GM12878 (cell line): Measurements from ENCODE around the gene PARN. TPM values are rescaled to one million over a fixed set of nuclear protein-coding genes. Genes with fewer than 3 reads are reported as not detected.

Experiments
- ATAC-seq: fragments of 200-7000 bp; cut with Tn5 transposase; 3 replicates; pipeline ENCODE4 v1.9.1; 2020; ENCODE audit warnings: mild to moderate bottlenecking, moderate library complexity
- BruUV-seq: library from RNA; stranded (reverse); fragments of 400-500 nt; replicated peaks from 2 replicates; lab custom pipeline; 2021; lab: Mats Ljungman, UMichigan
- CTCF ChIA-PET: fragments of 300-600 bp; sonication (Branson Sonifier 250); formaldehyde crosslinking; extraction: SDS; loops from one replicate; lab custom pipeline; 2021; ENCODE audit warnings: inconsistent platforms; lab: Yijun Ruan, JAX
- POLR2A ChIA-PET: fragments of 350-600 bp; formaldehyde crosslinking; extraction: SDS; loops from one replicate; lab custom pipeline; 2021; ENCODE audit warnings: inconsistent platforms; lab: Charles Lee
- RAD21 ChIA-PET: fragments of 300-600 bp; sonication (Branson Sonifier 250); formaldehyde crosslinking; loops from one replicate; lab custom pipeline; 2023; ENCODE audit warnings: antibody characterized with exemption; ENCODE audit not compliant: unreplicated experiment; lab: Charles Lee
- SMC1A ChIA-PET: fragments of 300-600 bp; sonication (Branson Sonifier 250); formaldehyde crosslinking; loops from one replicate; lab custom pipeline; 2023; ENCODE audit not compliant: unreplicated experiment, uncharacterized antibody; lab: Charles Lee
- DNase-seq: peaks from one replicate; pipeline ENCODE4 v3.0.0-alpha.2; 2011; ENCODE audit warnings: low read depth, low spot score
- FAIRE-seq: peaks from 3 replicates; lab custom pipeline; 2011; peaks lifted over from hg19 to GRCh38; lab: Jason Lieb, UNC
- H2AFZ ChIP-seq: 2 replicates; pipeline ENCODE4 v1.6.0; 2011; ENCODE audit warnings: low read depth, low read length, control low read depth; ENCODE audit not compliant: control insufficient read depth
- H3K27ac ChIP-seq: 2 replicates; pipeline ENCODE4 v1.5.1; 2011; ENCODE audit warnings: control low read depth; ENCODE audit not compliant: control insufficient read depth, insufficient read depth
- H3K27me3 ChIP-seq, 2 experiments: replicated peaks in 1 of 2; 2 replicates each; pipeline versions ENCODE4 v1.6.0 to v1.6.1; 2011; ENCODE audit warnings: low read length in 1 of 2; ENCODE audit not compliant: control insufficient read depth in 2 of 2, insufficient read depth in 2 of 2
- H3K36me3 ChIP-seq, 2 experiments: 2 replicates each; pipeline ENCODE4 v1.5.1; 2011; ENCODE audit warnings: low read length in 1 of 2; ENCODE audit not compliant: control insufficient read depth in 2 of 2, insufficient read depth in 2 of 2
- H3K4me1 ChIP-seq: 2 replicates; pipeline ENCODE4 v1.6.1; 2011; ENCODE audit warnings: mild to moderate bottlenecking, low read length, moderate library complexity, mixed read lengths; ENCODE audit not compliant: control insufficient read depth, insufficient read depth
- H3K4me2 ChIP-seq: 2 replicates; pipeline ENCODE4 v1.6.0; 2011; ENCODE audit warnings: control low read depth; ENCODE audit not compliant: control insufficient read depth, insufficient read depth
- H3K4me3 ChIP-seq: fragments of 200-600 bp; sonication (generic); 2 replicates; pipeline ENCODE4 v1.5.1; 2016
- H3K79me2 ChIP-seq: 2 replicates; pipeline ENCODE4 v1.6.0; 2011; ENCODE audit warnings: low read length; ENCODE audit not compliant: control insufficient read depth, insufficient read depth
- H3K9ac ChIP-seq: 2 replicates; pipeline ENCODE4 v1.8.0; 2011; ENCODE audit warnings: low read length, control low read depth, mixed read lengths; ENCODE audit not compliant: control insufficient read depth, insufficient read depth
- H3K9me3 ChIP-seq: replicated peaks from 3 replicates; pipeline ENCODE4 v1.5.1; 2011; ENCODE audit warnings: mild to moderate bottlenecking, low read length; ENCODE audit not compliant: control insufficient read depth, insufficient read depth
- H4K20me1 ChIP-seq: 2 replicates; pipeline ENCODE4 v1.6.0; 2011; ENCODE audit not compliant: control insufficient read depth, insufficient read depth
- ATF7 ChIP-seq: fragments of 450-650 bp; IDR thresholded peaks from 2 replicates; pipeline ENCODE4 v1.6.1; 2016; ENCODE audit warnings: low read depth, mild to moderate bottlenecking
- BHLHE40 ChIP-seq, 2 experiments: fragments of 450-650 bp in 1 of 2; IDR thresholded peaks; 2 replicates each; pipeline ENCODE4 v1.6.1; 2011 to 2017; ENCODE audit warnings: low read depth in 2 of 2, borderline replicate concordance in 1 of 2, improper control_type of control experiment in 1 of 2, low read length in 1 of 2, mild to moderate bottlenecking in 1 of 2
- CREM ChIP-seq: IDR thresholded peaks from 2 replicates; pipeline ENCODE4 v1.6.1; 2014; ENCODE audit warnings: antibody characterized with exemption, low read depth
- EED ChIP-seq: sonication (generic); IDR thresholded peaks from 2 replicates; pipeline ENCODE4 v1.6.1; 2016; ENCODE audit warnings: antibody characterized with exemption, low read depth
- FOXK2 ChIP-seq: fragments of 450-650 bp; IDR thresholded peaks from 2 replicates; pipeline ENCODE4 v1.6.1; 2017; ENCODE audit warnings: mild to moderate bottlenecking, moderate library complexity
- GABPA ChIP-seq: IDR thresholded peaks from 2 replicates; pipeline ENCODE4 v1.6.1; 2014; ENCODE audit warnings: antibody characterized with exemption, low read depth, mild to moderate bottlenecking, inconsistent platforms
- IKZF1 ChIP-seq: fragments of 450-650 bp; conservative IDR thresholded peaks from 2 replicates; pipeline ENCODE4 v1.6.1; 2017; ENCODE audit warnings: antibody characterized with exemption, mild to moderate bottlenecking
- IKZF2 ChIP-seq, 2 experiments: fragments of 450-650 bp; IDR thresholded peaks; 2 replicates each; pipeline ENCODE4 v1.6.1; 2017; ENCODE audit warnings: mild to moderate bottlenecking in 2 of 2, moderate library complexity in 2 of 2
- JUND ChIP-seq: IDR thresholded peaks from 2 replicates; pipeline ENCODE4 v1.6.1; 2012; ENCODE audit warnings: low read depth, mild to moderate bottlenecking, low read length, improper control_type of control experiment, moderate library complexity
- MEF2A ChIP-seq: IDR thresholded peaks from 2 replicates; pipeline ENCODE4 v1.6.1; 2011; ENCODE audit warnings: low read depth, mild to moderate bottlenecking, low read length, moderate library complexity; ENCODE audit not compliant: insufficient read depth
- MEF2B ChIP-seq: fragments of 450-650 bp; IDR thresholded peaks from 2 replicates; pipeline ENCODE4 v1.6.1; 2018; ENCODE audit warnings: mild to moderate bottlenecking, moderate library complexity; ENCODE audit not compliant: partially characterized antibody, poor library complexity, severe bottlenecking
- MTA3 ChIP-seq: IDR thresholded peaks from 2 replicates; pipeline ENCODE4 v1.6.1; 2012; ENCODE audit warnings: low read length, inconsistent platforms, borderline replicate concordance
- NBN ChIP-seq: fragments of 450-650 bp; IDR thresholded peaks from 2 replicates; pipeline ENCODE4 v1.6.1; 2016
- NFIC ChIP-seq: IDR thresholded peaks from 2 replicates; pipeline ENCODE4 v1.6.1; 2012; ENCODE audit warnings: low read depth, mild to moderate bottlenecking, inconsistent platforms, low read length, moderate library complexity
- NFYB ChIP-seq: IDR thresholded peaks from 2 replicates; pipeline ENCODE4 v1.6.1; 2011; ENCODE audit warnings: low read depth, mild to moderate bottlenecking, low read length, improper control_type of control experiment, moderate library complexity; ENCODE audit not compliant: insufficient read depth
- PML ChIP-seq: IDR thresholded peaks from 2 replicates; pipeline ENCODE4 v1.6.1; 2012; ENCODE audit warnings: low read length, inconsistent platforms
- SMARCA5 ChIP-seq: fragments of 450-650 bp; IDR thresholded peaks from 2 replicates; pipeline ENCODE4 v1.6.1; 2017; ENCODE audit warnings: mild to moderate bottlenecking
- SPI1 ChIP-seq: IDR thresholded peaks from 2 replicates; pipeline ENCODE4 v1.6.1; 2011; ENCODE audit warnings: low read depth, mild to moderate bottlenecking, low read length, moderate library complexity, borderline replicate concordance; ENCODE audit not compliant: insufficient read depth
- TCF7 ChIP-seq: IDR thresholded peaks from 2 replicates; pipeline ENCODE4 v1.6.1; 2014; ENCODE audit warnings: antibody characterized with exemption, borderline replicate concordance
- YBX1 ChIP-seq: fragments of 450-650 bp; IDR thresholded peaks from 2 replicates; pipeline ENCODE4 v1.6.1; 2016; ENCODE audit warnings: antibody characterized with exemption
- ZNF217 ChIP-seq: fragments of 450-650 bp; IDR thresholded peaks from 2 replicates; pipeline ENCODE4 v1.6.1; 2017; ENCODE audit warnings: antibody characterized with exemption, mild to moderate bottlenecking
- ZNF274 ChIP-seq: IDR thresholded peaks from one replicate; pipeline ENCODE4 v1.8.0; 2011; ENCODE audit not compliant: insufficient read length, insufficient read depth
- ZNF384 ChIP-seq: IDR thresholded peaks from 2 replicates; pipeline ENCODE4 v1.6.1; 2012; ENCODE audit warnings: low read depth, mild to moderate bottlenecking, low read length, improper control_type of control experiment, borderline replicate concordance
- ZNF622 ChIP-seq: fragments of 450-650 bp; IDR thresholded peaks from 2 replicates; pipeline ENCODE4 v1.6.1; 2017; ENCODE audit warnings: mild to moderate bottlenecking, inconsistent platforms
- WGBS: methylation state at CpG from one replicate; pipeline ENCODE4 v1.1.6; 2016; ENCODE audit warnings: low lambda C conversion rate; ENCODE audit not compliant: insufficient replicate concordance, insufficient coverage; ENCODE audit errors: missing lambda C conversion rate; 5-methylcytosine and 5-hydroxymethylcytosine counted together
- in situ Hi-C: fragments of 300-500 bp; cut with MboI; formaldehyde crosslinking; loops from 9 replicates; pipeline ENCODE4 v1.14.3; 2018; ENCODE audit warnings: mixed read lengths
- intact Hi-C: fragments of 100-400 bp; cut with micrococcal nuclease; formaldehyde crosslinking; loops from one replicate; pipeline ENCODE4 v1.14.2; 2022; ENCODE audit not compliant: unreplicated experiment
- polyA plus RNA-seq, 11 experiments: library from polyadenylated mRNA; depleted of rRNA in 4 of 11; unstranded in 6 of 11; stranded (reverse) in 5 of 11; fragments of >200 nt; fragmentation: Nextera tagmentation in 4 of 11; fragmentation: Illumina TruSeq in 1 of 11; extraction: Ambion mirVana in 4 of 11; extraction: Trizol in 1 of 11; gene quantifications; 1 replicate in 1 of 11; 2 replicates in 10 of 11; pipeline versions ENCODE4 v1.2.1 to v1.2.3, GENCODE V29; 2011 to 2016; ENCODE audit warnings: inconsistent platforms in 2 of 11, missing spikeins in 2 of 11, low read depth in 1 of 11
- total RNA-seq, 4 experiments: library from RNA; depleted of rRNA in 3 of 4; stranded (reverse); fragments of >200 nt in 3 of 4; fragmentation: Illumina TruSeq in 1 of 4; extraction: Trizol in 1 of 4; gene quantifications; 2 replicates each; pipeline versions ENCODE4 v1.2.1 to v1.2.3, GENCODE V29; 2013 to 2021
- TF ChIP-seq, protein P1 (sequence below): IDR thresholded peaks from 2 replicates; pipeline ENCODE4 v1.6.1; 2012; ENCODE audit warnings: low read length, inconsistent platforms

Gene PARN
- total and polyA plus RNA-seq, 10 of the 15 experiments (the other 5 are each of a cell fraction or from before 2014, with no cell fraction given), result 15.6 to 77.3 (median 47.7) TPM

DNA sequence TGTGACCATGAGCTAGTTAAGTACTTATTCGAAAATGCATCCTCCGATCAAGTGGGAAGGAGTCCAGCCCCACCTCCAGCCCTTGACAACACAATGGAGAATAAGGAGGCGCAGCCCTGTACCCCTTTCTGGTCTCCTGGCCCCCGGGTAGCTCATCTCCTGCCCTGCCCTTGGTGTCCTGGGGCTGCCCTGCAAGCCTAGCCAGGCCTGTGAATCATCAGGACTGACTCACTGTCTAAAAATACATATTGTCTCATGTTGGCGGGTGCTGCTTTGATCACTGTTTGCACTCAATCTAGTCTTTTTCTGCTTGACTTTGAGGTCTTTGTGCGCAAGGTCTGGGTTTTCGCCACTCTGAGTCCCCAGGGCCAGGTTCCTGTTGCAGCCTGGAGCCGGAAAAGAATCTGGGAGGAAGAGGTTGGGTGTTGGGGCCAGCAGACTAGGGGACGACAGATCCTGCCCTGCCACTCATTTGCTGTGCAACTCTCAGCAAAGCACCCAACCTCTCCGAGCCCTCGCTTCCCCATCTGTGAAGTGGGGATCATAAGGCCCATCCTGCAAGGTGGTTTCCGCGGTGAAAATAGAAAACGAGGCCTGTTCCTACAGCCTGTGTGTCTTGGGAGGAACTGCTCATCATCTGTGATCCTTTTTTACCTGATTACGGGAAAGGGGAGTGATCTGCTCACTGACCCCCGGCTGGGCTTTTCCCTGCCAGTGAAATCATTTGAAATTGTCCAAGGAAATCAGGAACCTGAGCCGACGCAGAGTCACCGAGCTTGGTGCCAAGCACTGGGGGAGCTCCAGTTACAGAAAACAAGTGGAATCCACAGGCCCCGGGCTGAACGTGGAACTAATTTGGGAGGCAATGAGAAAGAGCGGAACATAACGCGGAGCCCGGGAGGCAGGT, 230.4 kb downstream of the PARN start:
- intact Hi-C loops, result loop anchor here (1.0 kb wide), 1 partner anchor 44 kb away; no protein-coding TSS in a partner anchor
- peaks cover 15% of the 10 kb centered on the region for H3K4me1 ChIP-seq
- RAD21 ChIA-PET, result interaction anchor here (1.3 to 1.6 kb wide), 3 partner anchors 45 to 93 kb away, joined by 3 to 5 read pairs (median 4); no protein-coding TSS in a partner anchor
- no peak overlapping the region for H3K4me3 ChIP-seq
- WGBS, result 27% methylated on average over 24 of the region's 25 CpGs
- H3K9me3 ChIP-seq, result no peaks in the 10 kb centered on the region
- no peak overlapping the region; the same call in 1 of the 2 replicates for H3K9ac ChIP-seq
- peak overlapping the region; percentile 68 for H3K4me2 ChIP-seq
- peak overlapping the region; percentile 54 for H3K27ac ChIP-seq
- FAIRE-seq (peak; percentile 74), ATAC-seq (peak; percentile 94), DNase-seq (peak; percentile 60)
- no peaks in the 10 kb centered on the region for H3K27me3 ChIP-seq
- SMC1A ChIA-PET, result interaction anchor here (1.1 to 1.8 kb wide), 2 partner anchors 45 to 90 kb away, joined by 7 to 8 read pairs; no protein-coding TSS in a partner anchor
- H3K79me2 ChIP-seq, result no peaks in the 10 kb centered on the region
- TSS peak; percentile 96 for BruUV-seq
- no peaks in the 10 kb centered on the region for H4K20me1 ChIP-seq
- POLR2A ChIA-PET, result no interaction called here
- CTCF ChIA-PET, result no interaction called here
- no peaks in the 10 kb centered on the region for H3K36me3 ChIP-seq
- H2AFZ ChIP-seq, result peak overlapping the region; percentile 78
- in situ Hi-C loops, result no loop called here
- TF ChIP-seq ZNF274, result no peak
- peak; percentile 88 for TF ChIP-seq MEF2A
- no peak for TF ChIP-seq MTA3
- TF ChIP-seq, protein P1, sequence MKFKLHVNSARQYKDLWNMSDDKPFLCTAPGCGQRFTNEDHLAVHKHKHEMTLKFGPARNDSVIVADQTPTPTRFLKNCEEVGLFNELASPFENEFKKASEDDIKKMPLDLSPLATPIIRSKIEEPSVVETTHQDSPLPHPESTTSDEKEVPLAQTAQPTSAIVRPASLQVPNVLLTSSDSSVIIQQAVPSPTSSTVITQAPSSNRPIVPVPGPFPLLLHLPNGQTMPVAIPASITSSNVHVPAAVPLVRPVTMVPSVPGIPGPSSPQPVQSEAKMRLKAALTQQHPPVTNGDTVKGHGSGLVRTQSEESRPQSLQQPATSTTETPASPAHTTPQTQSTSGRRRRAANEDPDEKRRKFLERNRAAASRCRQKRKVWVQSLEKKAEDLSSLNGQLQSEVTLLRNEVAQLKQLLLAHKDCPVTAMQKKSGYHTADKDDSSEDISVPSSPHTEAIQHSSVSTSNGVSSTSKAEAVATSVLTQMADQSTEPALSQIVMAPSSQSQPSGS, result peak; percentile 67; the same call in 1 of the 2 replicates
- peak; percentile 61 for TF ChIP-seq MEF2B
- TF ChIP-seq EED, result peak; percentile 56; the same call in 1 of the 2 replicates
- TF ChIP-seq PML, result no peak
- TF ChIP-seq TCF7, result peak; percentile 47; the same call in 1 of the 2 replicates
- peak; percentile 14; the same call in 1 of the 2 replicates for TF ChIP-seq SPI1
- TF ChIP-seq IKZF2 (IDR thresholded peaks at IDR 0.05), result peak; percentile 15 to 25; a peak in 2 of 4 replicates
- TF ChIP-seq GABPA, result 0 out of 2 replicates have a peak, but pooled peaks have one; percentile 12
- TF ChIP-seq FOXK2, result peak; percentile 33; the same call in 1 of the 2 replicates
- TF ChIP-seq ATF7, result peak; percentile 83
- 0 out of 2 replicates have a peak, but pooled peaks have one; percentile 35 for TF ChIP-seq NBN
- TF ChIP-seq NFIC, result peak; percentile 30; the same call in 1 of the 2 replicates
- 0 out of 4 replicates have a peak, but pooled peaks of 1 of the 2 experiments have one; percentile 9 for TF ChIP-seq BHLHE40 (IDR thresholded peaks at IDR 0.05; ENCODE audit: borderline replicate concordance in 1 of 2, low read depth in 2 of 2, low read length in 1 of 2)
- TF ChIP-seq ZNF622, result no peak
- peak; percentile 59; the same call in 1 of the 2 replicates for TF ChIP-seq ZNF217
- TF ChIP-seq ZNF384, result no peak
- TF ChIP-seq JUND, result peak; percentile 62; the same call in 1 of the 2 replicates
- TF ChIP-seq YBX1, result no peak
- TF ChIP-seq SMARCA5, result peak; percentile 90
- TF ChIP-seq CREM, result 0 out of 2 replicates have a peak, but pooled peaks have one; percentile 25
- no peak for TF ChIP-seq NFYB
- TF ChIP-seq IKZF1, result 0 out of 2 replicates have a peak, but pooled peaks have one; percentile 19
